Brain microvascular endothelial cell (primary cell): Measurements from ENCODE around the gene NRG4.

ENCODE experiments used
- DNase-seq: peaks from one replicate; pipeline ENCODE4 v3.0.0-alpha.2; 2020
- H3K27ac ChIP-seq: fragments of 250-450 bp; sonication (Bioruptor Pico); 2 replicates; pipeline ENCODE4 v1.5.1; 2020; ENCODE audit warnings: mild to moderate bottlenecking, moderate library complexity
- H3K27me3 ChIP-seq: fragments of 250-450 bp; sonication (Bioruptor Pico); replicated peaks from 2 replicates; pipeline ENCODE4 v1.5.1; 2020; ENCODE audit warnings: mild to moderate bottlenecking
- H3K36me3 ChIP-seq: fragments of 250-450 bp; sonication (Bioruptor Pico); replicated peaks from 2 replicates; pipeline ENCODE4 v1.5.1; 2020; ENCODE audit warnings: mild to moderate bottlenecking
- H3K4me3 ChIP-seq: 2 replicates; pipeline ENCODE4 v1.5.1; 2011; ENCODE audit warnings: low read depth, mild to moderate bottlenecking, control low read depth, low read length, moderate library complexity
- in situ Hi-C: cut with HindIII; loops from 2 replicates; pipeline ENCODE4 v1.10.0; 2017; ENCODE audit warnings: low sequenced_read_pairs, low pct_ligation_motif_present
- TF ChIP-seq, protein P1 (sequence below): IDR thresholded peaks from 2 replicates; pipeline ENCODE4 v1.5.1; 2011; ENCODE audit warnings: low read depth, mild to moderate bottlenecking, moderate library complexity, low read length, control low read depth, inconsistent platforms; ENCODE audit errors: missing control alignments

Gene NRG4

GRCh38 chr15:75927601-75928000 lies 84.6 kb downstream of the NRG4 start:
- in situ Hi-C loops = no loop called here
- H3K27ac ChIP-seq = no peak overlapping the region
- TF ChIP-seq, protein P1, sequence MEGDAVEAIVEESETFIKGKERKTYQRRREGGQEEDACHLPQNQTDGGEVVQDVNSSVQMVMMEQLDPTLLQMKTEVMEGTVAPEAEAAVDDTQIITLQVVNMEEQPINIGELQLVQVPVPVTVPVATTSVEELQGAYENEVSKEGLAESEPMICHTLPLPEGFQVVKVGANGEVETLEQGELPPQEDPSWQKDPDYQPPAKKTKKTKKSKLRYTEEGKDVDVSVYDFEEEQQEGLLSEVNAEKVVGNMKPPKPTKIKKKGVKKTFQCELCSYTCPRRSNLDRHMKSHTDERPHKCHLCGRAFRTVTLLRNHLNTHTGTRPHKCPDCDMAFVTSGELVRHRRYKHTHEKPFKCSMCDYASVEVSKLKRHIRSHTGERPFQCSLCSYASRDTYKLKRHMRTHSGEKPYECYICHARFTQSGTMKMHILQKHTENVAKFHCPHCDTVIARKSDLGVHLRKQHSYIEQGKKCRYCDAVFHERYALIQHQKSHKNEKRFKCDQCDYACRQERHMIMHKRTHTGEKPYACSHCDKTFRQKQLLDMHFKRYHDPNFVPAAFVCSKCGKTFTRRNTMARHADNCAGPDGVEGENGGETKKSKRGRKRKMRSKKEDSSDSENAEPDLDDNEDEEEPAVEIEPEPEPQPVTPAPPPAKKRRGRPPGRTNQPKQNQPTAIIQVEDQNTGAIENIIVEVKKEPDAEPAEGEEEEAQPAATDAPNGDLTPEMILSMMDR = no peak

DNA sequence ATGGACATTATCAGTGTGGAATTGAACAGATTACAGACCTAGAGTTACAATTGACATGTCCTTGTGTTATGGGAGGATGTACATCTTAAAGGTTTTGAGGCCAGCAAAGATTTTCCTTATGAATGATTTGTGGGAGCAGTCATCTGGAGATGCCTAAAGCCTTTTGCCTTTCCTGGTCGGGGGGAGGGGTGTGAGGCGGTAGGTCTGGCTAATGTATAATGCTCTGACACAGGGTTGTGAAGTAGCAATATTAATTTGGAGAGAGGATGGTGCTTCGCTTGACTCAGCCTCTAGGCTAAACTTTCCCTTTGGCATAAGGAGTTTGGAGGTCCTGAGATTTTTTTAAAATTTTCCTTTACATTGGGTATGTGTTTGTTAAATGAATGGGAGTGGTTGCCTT lies 85.3 kb downstream of the NRG4 start:
- H3K4me3 ChIP-seq = no peak overlapping the region
- peaks cover 5% of the 10 kb centered on the region for H3K36me3 ChIP-seq
- no peak for DNase-seq
- H3K27me3 ChIP-seq = no peaks in the 10 kb centered on the region
- no peak overlapping the region for H3K27ac ChIP-seq
- in situ Hi-C loops = no loop called here
- TF ChIP-seq, protein P1 = no peak

More at GRCh38 chr15:75927601-75928000, 84.6 kb downstream of the NRG4 start:
- Histone ChIP-seq H3K4me3 (no peak overlapping the region), H3K27me3 (no peaks in the 10 kb centered on the region), H3K36me3 (peaks cover 8% of the 10 kb centered on the region)
- DNase-seq = no peak

- no peak overlapping the region for H3K27ac ChIP-seq
- H3K27me3 ChIP-seq = no peaks in the 10 kb centered on the region
- TF ChIP-seq, protein P1 = no peak
- H3K36me3 ChIP-seq = peaks cover 4% of the 10 kb centered on the region
- in situ Hi-C loops = no loop called here
- DNase-seq = no peak
- no peak overlapping the region for H3K4me3 ChIP-seq
Observed at GRCh38 chr15:75925440-75925839, 86.8 kb downstream of the NRG4 start.

DNA sequence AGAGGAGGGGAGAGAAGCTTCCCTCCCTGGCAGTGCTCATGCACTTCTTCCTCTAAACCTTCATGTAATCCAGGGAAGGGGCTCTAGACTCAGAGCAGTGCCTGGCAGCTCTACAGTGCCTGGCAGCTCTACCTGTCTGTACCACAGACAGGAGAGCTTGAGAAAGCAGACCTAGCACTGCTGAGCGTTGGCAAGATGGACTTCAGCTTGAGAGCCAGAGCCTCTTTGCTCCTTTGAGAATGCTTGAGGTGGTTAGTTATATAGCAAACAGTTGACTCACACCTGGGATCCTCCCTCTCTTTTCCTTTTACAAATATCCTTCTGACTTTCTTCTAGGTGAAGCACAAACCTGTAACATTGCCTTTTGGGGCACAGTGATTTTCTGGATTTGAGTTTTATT lies 87.6 kb downstream of the NRG4 start:
- Histone ChIP-seq H3K36me3 (peaks cover 2% of the 10 kb centered on the region), H3K27me3 (no peaks in the 10 kb centered on the region), H3K4me3 (no peak overlapping the region), H3K27ac (no peak overlapping the region)
- in situ Hi-C loops = no loop called here
- no peak for DNase-seq
- TF ChIP-seq, protein P1 = no peak

- Histone ChIP-seq H3K4me3 (no peak overlapping the region), H3K27ac (no peak overlapping the region), H3K36me3 (peaks cover 2% of the 10 kb centered on the region), H3K27me3 (no peaks in the 10 kb centered on the region)
- no peak for DNase-seq
- TF ChIP-seq, protein P1 = no peak
- in situ Hi-C loops = no loop called here
Observed at GRCh38 chr15:75923756-75924155, 88.5 kb downstream of the NRG4 start.
